IPS-NIHi7 (cell line): ENCODE data around the gene CACNG3.

Experiments
- DNase-seq: peaks from one replicate; pipeline ENCODE4 v3.0.0; 2012; ENCODE audit warnings: mixed read lengths; ENCODE audit errors: extremely low spot score

CACNG3 gene

GRCh38 chr16:24396350-24397271 lies 140.5 kb downstream of the CACNG3 start:
- no peak for DNase-seq

- peak; percentile 66 for DNase-seq
These were observed 152.9 kb downstream of the CACNG3 start for GRCh38 chr16:24409045-24409444.
